GM12878 (cell line): ENCODE data around the gene NFATC1. TPM values are rescaled to one million over a fixed set of nuclear protein-coding genes. Genes with fewer than 3 reads are reported as not detected.

Experiments
- ATAC-seq: fragments of 200-7000 bp; cut with Tn5 transposase; 3 replicates; pipeline ENCODE4 v1.9.1; 2020; ENCODE audit warnings: mild to moderate bottlenecking, moderate library complexity
- BruUV-seq: library from RNA; stranded (reverse); fragments of 400-500 nt; replicated peaks from 2 replicates; lab custom pipeline; 2021; lab: Mats Ljungman, UMichigan
- CTCF ChIA-PET: fragments of 300-600 bp; sonication (Branson Sonifier 250); formaldehyde crosslinking; extraction: SDS; loops from one replicate; lab custom pipeline; 2021; ENCODE audit warnings: inconsistent platforms; lab: Yijun Ruan, JAX
- POLR2A ChIA-PET: fragments of 350-600 bp; formaldehyde crosslinking; extraction: SDS; loops from one replicate; lab custom pipeline; 2021; ENCODE audit warnings: inconsistent platforms; lab: Charles Lee
- RAD21 ChIA-PET: fragments of 300-600 bp; sonication (Branson Sonifier 250); formaldehyde crosslinking; loops from one replicate; lab custom pipeline; 2023; ENCODE audit warnings: antibody characterized with exemption; ENCODE audit not compliant: unreplicated experiment; lab: Charles Lee
- SMC1A ChIA-PET: fragments of 300-600 bp; sonication (Branson Sonifier 250); formaldehyde crosslinking; loops from one replicate; lab custom pipeline; 2023; ENCODE audit not compliant: unreplicated experiment, uncharacterized antibody; lab: Charles Lee
- DNase-seq: peaks from one replicate; pipeline ENCODE4 v3.0.0-alpha.2; 2011; ENCODE audit warnings: low read depth, low spot score
- FAIRE-seq: peaks from 3 replicates; lab custom pipeline; 2011; peaks lifted over from hg19 to GRCh38; lab: Jason Lieb, UNC
- H2AFZ ChIP-seq: 2 replicates; pipeline ENCODE4 v1.6.0; 2011; ENCODE audit warnings: low read depth, low read length, control low read depth; ENCODE audit not compliant: control insufficient read depth
- H3K27ac ChIP-seq: 2 replicates; pipeline ENCODE4 v1.5.1; 2011; ENCODE audit warnings: control low read depth; ENCODE audit not compliant: control insufficient read depth, insufficient read depth
- H3K27me3 ChIP-seq, 2 experiments: replicated peaks in 1 of 2; 2 replicates each; pipeline versions ENCODE4 v1.6.0 to v1.6.1; 2011; ENCODE audit warnings: low read length in 1 of 2; ENCODE audit not compliant: control insufficient read depth in 2 of 2, insufficient read depth in 2 of 2
- H3K36me3 ChIP-seq, 2 experiments: 2 replicates each; pipeline ENCODE4 v1.5.1; 2011; ENCODE audit warnings: low read length in 1 of 2; ENCODE audit not compliant: control insufficient read depth in 2 of 2, insufficient read depth in 2 of 2
- H3K4me1 ChIP-seq: 2 replicates; pipeline ENCODE4 v1.6.1; 2011; ENCODE audit warnings: mild to moderate bottlenecking, low read length, moderate library complexity, mixed read lengths; ENCODE audit not compliant: control insufficient read depth, insufficient read depth
- H3K4me2 ChIP-seq: 2 replicates; pipeline ENCODE4 v1.6.0; 2011; ENCODE audit warnings: control low read depth; ENCODE audit not compliant: control insufficient read depth, insufficient read depth
- H3K4me3 ChIP-seq: fragments of 200-600 bp; sonication (generic); 2 replicates; pipeline ENCODE4 v1.5.1; 2016
- H3K79me2 ChIP-seq: 2 replicates; pipeline ENCODE4 v1.6.0; 2011; ENCODE audit warnings: low read length; ENCODE audit not compliant: control insufficient read depth, insufficient read depth
- H3K9ac ChIP-seq: 2 replicates; pipeline ENCODE4 v1.8.0; 2011; ENCODE audit warnings: low read length, control low read depth, mixed read lengths; ENCODE audit not compliant: control insufficient read depth, insufficient read depth
- H3K9me3 ChIP-seq: replicated peaks from 3 replicates; pipeline ENCODE4 v1.5.1; 2011; ENCODE audit warnings: mild to moderate bottlenecking, low read length; ENCODE audit not compliant: control insufficient read depth, insufficient read depth
- H4K20me1 ChIP-seq: 2 replicates; pipeline ENCODE4 v1.6.0; 2011; ENCODE audit not compliant: control insufficient read depth, insufficient read depth
- BHLHE40 ChIP-seq, 2 experiments: fragments of 450-650 bp in 1 of 2; IDR thresholded peaks; 2 replicates each; pipeline ENCODE4 v1.6.1; 2011 to 2017; ENCODE audit warnings: low read depth in 2 of 2, borderline replicate concordance in 1 of 2, improper control_type of control experiment in 1 of 2, low read length in 1 of 2, mild to moderate bottlenecking in 1 of 2
- CHD2 ChIP-seq: IDR thresholded peaks from 2 replicates; pipeline ENCODE4 v1.6.1; 2011; ENCODE audit warnings: low read depth, low read length, improper control_type of control experiment, borderline replicate concordance
- EGR1 ChIP-seq, 2 experiments: IDR thresholded peaks; 1 replicate in 1 of 2; 2 replicates in 1 of 2; pipeline ENCODE4 v1.6.1; 2011 to 2012; ENCODE audit warnings: low read depth in 2 of 2, low read length in 2 of 2, borderline replicate concordance in 1 of 2, mild to moderate bottlenecking in 1 of 2, moderate library complexity in 1 of 2
- EP300 ChIP-seq, 2 experiments: fragments of 150-350 bp in 1 of 2; IDR thresholded peaks; 2 replicates each; pipeline ENCODE4 v1.6.1; 2011 to 2012; ENCODE audit warnings: low read depth in 2 of 2, low read length in 2 of 2, borderline replicate concordance in 1 of 2, improper control_type of control experiment in 1 of 2, inconsistent platforms in 1 of 2; ENCODE audit not compliant: control insufficient read depth in 1 of 2
- IKZF2 ChIP-seq, 2 experiments: fragments of 450-650 bp; IDR thresholded peaks; 2 replicates each; pipeline ENCODE4 v1.6.1; 2017; ENCODE audit warnings: mild to moderate bottlenecking in 2 of 2, moderate library complexity in 2 of 2
- LARP7 ChIP-seq: fragments of 450-650 bp; IDR thresholded peaks from 2 replicates; pipeline ENCODE4 v1.6.1; 2017; ENCODE audit warnings: mild to moderate bottlenecking
- MLLT1 ChIP-seq: fragments of 450-650 bp; IDR thresholded peaks from 2 replicates; pipeline ENCODE4 v1.6.1; 2016; ENCODE audit warnings: mild to moderate bottlenecking
- MTA2 ChIP-seq: fragments of 450-650 bp; IDR thresholded peaks from 2 replicates; pipeline ENCODE4 v1.6.1; 2016; ENCODE audit warnings: low read depth, mild to moderate bottlenecking, moderate library complexity
- RAD51 ChIP-seq: fragments of 450-650 bp; IDR thresholded peaks from 2 replicates; pipeline ENCODE4 v1.6.1; 2016; ENCODE audit warnings: moderate library complexity, mild to moderate bottlenecking, inconsistent platforms
- RUNX3 ChIP-seq: IDR thresholded peaks from 2 replicates; pipeline ENCODE4 v1.6.1; 2012; ENCODE audit warnings: low read length, inconsistent platforms
- SPI1 ChIP-seq: IDR thresholded peaks from 2 replicates; pipeline ENCODE4 v1.6.1; 2011; ENCODE audit warnings: low read depth, mild to moderate bottlenecking, low read length, moderate library complexity, borderline replicate concordance; ENCODE audit not compliant: insufficient read depth
- TCF7 ChIP-seq: IDR thresholded peaks from 2 replicates; pipeline ENCODE4 v1.6.1; 2014; ENCODE audit warnings: antibody characterized with exemption, borderline replicate concordance
- WGBS: methylation state at CpG from one replicate; pipeline ENCODE4 v1.1.6; 2016; ENCODE audit warnings: low lambda C conversion rate; ENCODE audit not compliant: insufficient replicate concordance, insufficient coverage; ENCODE audit errors: missing lambda C conversion rate; 5-methylcytosine and 5-hydroxymethylcytosine counted together
- in situ Hi-C: fragments of 300-500 bp; cut with MboI; formaldehyde crosslinking; loops from 9 replicates; pipeline ENCODE4 v1.14.3; 2018; ENCODE audit warnings: mixed read lengths
- intact Hi-C: fragments of 100-400 bp; cut with micrococcal nuclease; formaldehyde crosslinking; loops from one replicate; pipeline ENCODE4 v1.14.2; 2022; ENCODE audit not compliant: unreplicated experiment
- polyA plus RNA-seq, 11 experiments: library from polyadenylated mRNA; depleted of rRNA in 4 of 11; unstranded in 6 of 11; stranded (reverse) in 5 of 11; fragments of >200 nt; fragmentation: Nextera tagmentation in 4 of 11; fragmentation: Illumina TruSeq in 1 of 11; extraction: Ambion mirVana in 4 of 11; extraction: Trizol in 1 of 11; gene quantifications; 1 replicate in 1 of 11; 2 replicates in 10 of 11; pipeline versions ENCODE4 v1.2.1 to v1.2.3, GENCODE V29; 2011 to 2016; ENCODE audit warnings: inconsistent platforms in 2 of 11, missing spikeins in 2 of 11, low read depth in 1 of 11
- total RNA-seq, 4 experiments: library from RNA; depleted of rRNA in 3 of 4; stranded (reverse); fragments of >200 nt in 3 of 4; fragmentation: Illumina TruSeq in 1 of 4; extraction: Trizol in 1 of 4; gene quantifications; 2 replicates each; pipeline versions ENCODE4 v1.2.1 to v1.2.3, GENCODE V29; 2013 to 2021
- TF ChIP-seq, protein P1 (sequence below): fragments of 450-650 bp; IDR thresholded peaks from 2 replicates; pipeline ENCODE4 v1.6.1; 2017; ENCODE audit warnings: mild to moderate bottlenecking, moderate library complexity
- TF ChIP-seq, protein P2 (sequence below): IDR thresholded peaks from 2 replicates; pipeline ENCODE4 v1.6.1; 2011; ENCODE audit warnings: low read depth, low read length, improper control_type of control experiment, borderline replicate concordance

The NFATC1 gene
- total and polyA plus RNA-seq, 10 of the 15 experiments (the other 5 are each of a cell fraction or from before 2014, with no cell fraction given), result 0.84 to 20.8 (median 5.1) TPM

GRCh38 chr18:79374408-79375171, 21.1 kb upstream of the NFATC1 start:
- peak; percentile 90 for ATAC-seq
- POLR2A ChIA-PET, result interaction anchor here (0.6 to 1.4 kb wide), 5 partner anchors 19 to 250 kb away, joined by 3 to 5 read pairs (median 3); no protein-coding TSS in a partner anchor
- RAD21 ChIA-PET, result interaction anchor here (0.6 to 2.1 kb wide), 16 partner anchors 12 to 735 kb away, joined by 3 to 15 read pairs (median 4); no protein-coding TSS in a partner anchor
- H3K27me3 ChIP-seq, result no peaks in the 10 kb centered on the region
- no peak overlapping the region for H3K27ac ChIP-seq
- peaks cover 9% of the 10 kb centered on the region for H3K4me1 ChIP-seq
- DNase-seq, result peak; percentile 44
- no peaks in the 10 kb centered on the region for H3K9me3 ChIP-seq
- peak overlapping the region; percentile 30; the same call in 1 of the 2 replicates for H2AFZ ChIP-seq
- H3K4me3 ChIP-seq, result no peak overlapping the region
- no peak overlapping the region for H3K9ac ChIP-seq
- CTCF ChIA-PET, result interaction anchor here (0.7 to 2.0 kb wide), 10 partner anchors 14 to 390 kb away, joined by 3 to 10 read pairs (median 4); no protein-coding TSS in a partner anchor
- FAIRE-seq, result peak; percentile 95
- H4K20me1 ChIP-seq, result no peaks in the 10 kb centered on the region
- BruUV-seq, result no TSS peak
- intact Hi-C loops, result loop anchor here (5.0 kb wide), 1 partner anchor 783 kb away; no protein-coding TSS in a partner anchor
- 54% methylated on average over 26 of the region's 32 CpGs for WGBS
- SMC1A ChIA-PET, result interaction anchor here (0.6 to 2.2 kb wide), 12 partner anchors 19 to 576 kb away, joined by 3 to 11 read pairs (median 4); no protein-coding TSS in a partner anchor
- in situ Hi-C loops, result loop anchor here (5.0 kb wide), 2 partner anchors 163 to 268 kb away; no protein-coding TSS in a partner anchor
- no peak overlapping the region; the same call in 1 of the 2 replicates for H3K4me2 ChIP-seq
- H3K79me2 ChIP-seq, result no peaks in the 10 kb centered on the region
- H3K36me3 ChIP-seq, result peaks cover 0 to 4% of the 10 kb centered on the region in 2 experiments; a peak in 2 of 4 replicates
- TF ChIP-seq, protein P1, sequence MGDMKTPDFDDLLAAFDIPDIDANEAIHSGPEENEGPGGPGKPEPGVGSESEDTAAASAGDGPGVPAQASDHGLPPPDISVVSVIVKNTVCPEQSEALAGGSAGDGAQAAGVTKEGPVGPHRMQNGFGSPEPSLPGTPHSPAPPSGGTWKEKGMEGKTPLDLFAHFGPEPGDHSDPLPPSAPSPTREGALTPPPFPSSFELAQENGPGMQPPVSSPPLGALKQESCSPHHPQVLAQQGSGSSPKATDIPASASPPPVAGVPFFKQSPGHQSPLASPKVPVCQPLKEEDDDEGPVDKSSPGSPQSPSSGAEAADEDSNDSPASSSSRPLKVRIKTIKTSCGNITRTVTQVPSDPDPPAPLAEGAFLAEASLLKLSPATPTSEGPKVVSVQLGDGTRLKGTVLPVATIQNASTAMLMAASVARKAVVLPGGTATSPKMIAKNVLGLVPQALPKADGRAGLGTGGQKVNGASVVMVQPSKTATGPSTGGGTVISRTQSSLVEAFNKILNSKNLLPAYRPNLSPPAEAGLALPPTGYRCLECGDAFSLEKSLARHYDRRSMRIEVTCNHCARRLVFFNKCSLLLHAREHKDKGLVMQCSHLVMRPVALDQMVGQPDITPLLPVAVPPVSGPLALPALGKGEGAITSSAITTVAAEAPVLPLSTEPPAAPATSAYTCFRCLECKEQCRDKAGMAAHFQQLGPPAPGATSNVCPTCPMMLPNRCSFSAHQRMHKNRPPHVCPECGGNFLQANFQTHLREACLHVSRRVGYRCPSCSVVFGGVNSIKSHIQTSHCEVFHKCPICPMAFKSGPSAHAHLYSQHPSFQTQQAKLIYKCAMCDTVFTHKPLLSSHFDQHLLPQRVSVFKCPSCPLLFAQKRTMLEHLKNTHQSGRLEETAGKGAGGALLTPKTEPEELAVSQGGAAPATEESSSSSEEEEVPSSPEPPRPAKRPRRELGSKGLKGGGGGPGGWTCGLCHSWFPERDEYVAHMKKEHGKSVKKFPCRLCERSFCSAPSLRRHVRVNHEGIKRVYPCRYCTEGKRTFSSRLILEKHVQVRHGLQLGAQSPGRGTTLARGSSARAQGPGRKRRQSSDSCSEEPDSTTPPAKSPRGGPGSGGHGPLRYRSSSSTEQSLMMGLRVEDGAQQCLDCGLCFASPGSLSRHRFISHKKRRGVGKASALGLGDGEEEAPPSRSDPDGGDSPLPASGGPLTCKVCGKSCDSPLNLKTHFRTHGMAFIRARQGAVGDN, result no peak
- TF ChIP-seq CHD2, result peak; percentile 42; the same call in 1 of the 2 replicates
- TF ChIP-seq IKZF2 (IDR thresholded peaks at IDR 0.05), result peak; percentile 11 to 21; a peak in 1 of 4 replicates
- peak; percentile 45; the same call in 1 of the 2 replicates for TF ChIP-seq MTA2
- TF ChIP-seq SPI1, result peak; percentile 83
- TF ChIP-seq BHLHE40 (IDR thresholded peaks at IDR 0.05; ENCODE audit: borderline replicate concordance in 1 of 2, low read depth in 2 of 2, low read length in 1 of 2), result peak; percentile 79 to 80
- TF ChIP-seq EP300 (IDR thresholded peaks at IDR 0.05; ENCODE audit: borderline replicate concordance in 1 of 2, control insufficient read depth in 1 of 2, low read depth in 2 of 2, low read length in 2 of 2), result peak in 1 of 2 experiments; percentile 60; a peak in 1 of 4 replicates
- TF ChIP-seq EGR1 (IDR thresholded peaks at IDR 0.05; ENCODE audit: borderline replicate concordance in 1 of 2, low read depth in 2 of 2, low read length in 2 of 2), result 0 out of 3 replicates have a peak, but pooled peaks of 1 of the 2 experiments have one; percentile 39
- TF ChIP-seq TCF7, result no peak
- TF ChIP-seq, protein P2, sequence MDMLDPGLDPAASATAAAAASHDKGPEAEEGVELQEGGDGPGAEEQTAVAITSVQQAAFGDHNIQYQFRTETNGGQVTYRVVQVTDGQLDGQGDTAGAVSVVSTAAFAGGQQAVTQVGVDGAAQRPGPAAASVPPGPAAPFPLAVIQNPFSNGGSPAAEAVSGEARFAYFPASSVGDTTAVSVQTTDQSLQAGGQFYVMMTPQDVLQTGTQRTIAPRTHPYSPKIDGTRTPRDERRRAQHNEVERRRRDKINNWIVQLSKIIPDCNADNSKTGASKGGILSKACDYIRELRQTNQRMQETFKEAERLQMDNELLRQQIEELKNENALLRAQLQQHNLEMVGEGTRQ, result peak; percentile 6; the same call in 1 of the 2 replicates
- TF ChIP-seq LARP7, result no peak
- TF ChIP-seq RAD51, result peak; percentile 67
- TF ChIP-seq RUNX3, result peak; percentile 60
- 0 out of 2 replicates have a peak, but pooled peaks have one; percentile 44 for TF ChIP-seq MLLT1
